ENCODE measurements around the gene THY1. TPM values are rescaled to one million over a fixed set of nuclear protein-coding genes. Genes with fewer than 3 reads are reported as not detected.

Gene THY1
- total and polyA plus RNA-seq, 9 of the 15 experiments (the other 6 are each of a cell fraction or from before 2014, with no cell fraction given): 0.07 to 0.40 (median 0.16) TPM; not detected in 5

GRCh38 chr11:119378851-119379465 lies 44.0 kb downstream of the THY1 start (continued):
- TF ChIP-seq NR2C2 (CRISPR knock-in tag; IDR thresholded peaks at IDR 0.05): no peak
- TF ChIP-seq NR2C2 (tag; IDR thresholded peaks at IDR 0.05): 0 out of 2 replicates have a peak, but pooled peaks have one; percentile 24
- no peak for TF ChIP-seq ZNF140 (CRISPR knock-in tag; IDR thresholded peaks at IDR 0.05)
- no peak for TF ChIP-seq ZSCAN32 (CRISPR knock-in tag; IDR thresholded peaks at IDR 0.05)
- no peak for TF ChIP-seq SP2 (IDR thresholded peaks at IDR 0.05; ENCODE audit: extremely low read depth, low read depth, low read length, poor library complexity, severe bottlenecking)
- peak; percentile 50 for TF ChIP-seq CHD4 (IDR thresholded peaks at IDR 0.05; ENCODE audit: insufficient read depth, insufficient replicate concordance, low read depth, low read length, poor library complexity, severe bottlenecking)
- TF ChIP-seq NBN (IDR thresholded peaks at IDR 0.05; ENCODE audit: low read depth): 0 out of 2 replicates have a peak, but pooled peaks have one; percentile 31
- no peak for TF ChIP-seq DMBX1 (CRISPR knock-in tag; IDR thresholded peaks at IDR 0.05; ENCODE audit: borderline replicate concordance)
- TF ChIP-seq CBFA2T3 (IDR thresholded peaks at IDR 0.05): peak; percentile 79
- TF ChIP-seq PHB2 (IDR thresholded peaks at IDR 0.05; ENCODE audit: low read depth): no peak
- no peak for TF ChIP-seq ZNF830 (CRISPR knock-in tag; IDR thresholded peaks at IDR 0.05)
- peak; percentile 32; the same call in 1 of the 2 replicates for TF ChIP-seq HMBOX1 (IDR thresholded peaks at IDR 0.05)
- no peak for TF ChIP-seq IRF1 (CRISPR knock-in tag; IDR thresholded peaks at IDR 0.05; ENCODE audit: borderline replicate concordance)
- peak; percentile 29; the same call in 1 of the 2 replicates for TF ChIP-seq GATA2 (CRISPR knock-in tag; IDR thresholded peaks at IDR 0.05)
- TF ChIP-seq UBTF (IDR thresholded peaks at IDR 0.05; ENCODE audit: borderline replicate concordance in 1 of 2, low read depth in 2 of 2, low read length in 2 of 2): 0 out of 4 replicates have a peak, but pooled peaks have one; percentile 28 to 48
- peak; percentile 82 to 96 for TF ChIP-seq TEAD1 (CRISPR knock-in tag; IDR thresholded peaks at IDR 0.05)
- TF ChIP-seq POLR2AphosphoS5 (IDR thresholded peaks at IDR 0.05; ENCODE audit: control insufficient read depth, insufficient read depth, low read depth, low read length): peak; percentile 34; the same call in 1 of the 2 replicates
- no peak for TF ChIP-seq RNF219 (CRISPR knock-in tag; IDR thresholded peaks at IDR 0.05)
